GM19035 (cell line): Measurements from ENCODE around the gene ATG14.

Source experiments
- ATAC-seq: cut with Tn5 transposase; IDR thresholded peaks from one replicate; pipeline ENCODE4 v1.9.1; 2021; ENCODE audit not compliant: unreplicated experiment

The ATG14 gene

GRCh38 chr14:55323910-55324309 is 87.7 kb downstream of the ATG14 start:
- ATAC-seq = no peak

- ATAC-seq = no peak
These were observed 92.9 kb downstream of the ATG14 start for GRCh38 chr14:55318694-55319093.

- no peak for ATAC-seq
These were observed 93.9 kb downstream of the ATG14 start for GRCh38 chr14:55317542-55318306.

GRCh38 chr14:55316564-55316963 is 95.1 kb downstream of the ATG14 start:
- no peak for ATAC-seq
